NCI-H1694 (cell line): ENCODE data around the gene RAD52.
A peak's percentile ranks its signal among the peaks of the same experiment; 100 is the strongest.

Experiments
- DNase-seq: peaks from one replicate; lab custom pipeline; 2025; lab: John Stamatoyannopoulos, UW

Gene RAD52

GRCh38 chr12:913919-914698, 35.4 kb downstream of the RAD52 start:
- DNase-seq: no peak

GRCh38 chr12:912466-913235, 36.8 kb downstream of the RAD52 start:
- no peak for DNase-seq

- DNase-seq: no peak
These were observed 38.2 kb downstream of the RAD52 start for GRCh38 chr12:911191-911826.

- no peak for DNase-seq
These were observed 39.1 kb downstream of the RAD52 start for GRCh38 chr12:910416-910815.

GRCh38 chr12:909861-910260, 39.6 kb downstream of the RAD52 start:
- no peak for DNase-seq

GRCh38 chr12:907413-908185, 41.9 kb downstream of the RAD52 start:
- no peak for DNase-seq

- no peak for DNase-seq
These were observed 43.4 kb downstream of the RAD52 start for GRCh38 chr12:906062-906585.

GRCh38 chr12:905261-906031, 44.0 kb downstream of the RAD52 start:
- DNase-seq: no peak

- DNase-seq: no peak
These were observed 45.5 kb downstream of the RAD52 start for GRCh38 chr12:904010-904414.

GRCh38 chr12:903055-903454, 46.4 kb downstream of the RAD52 start:
- no peak for DNase-seq

- DNase-seq: no peak
These were observed 46.9 kb downstream of the RAD52 start for GRCh38 chr12:902581-902980.

- no peak for DNase-seq
These were observed 52.1 kb downstream of the RAD52 start for GRCh38 chr12:897386-897785.

- DNase-seq: no peak
These were observed 53.5 kb downstream of the RAD52 start for GRCh38 chr12:896031-896430.

GRCh38 chr12:894226-894625, 55.3 kb downstream of the RAD52 start:
- DNase-seq: no peak

- DNase-seq: no peak
These were observed 63.3 kb downstream of the RAD52 start for GRCh38 chr12:886206-886605.

GRCh38 chr12:885701-886100, 63.8 kb downstream of the RAD52 start:
- DNase-seq: no peak

GRCh38 chr12:884746-885414, 64.6 kb downstream of the RAD52 start:
- no peak for DNase-seq

GRCh38 chr12:880656-881055, 68.8 kb downstream of the RAD52 start:
- DNase-seq: no peak

- peak; percentile 96 for DNase-seq
These were observed 69.9 kb downstream of the RAD52 start for GRCh38 chr12:879641-880040.

- no peak for DNase-seq
These were observed 75.5 kb downstream of the RAD52 start for GRCh38 chr12:873954-874353.

- DNase-seq: no peak
These were observed 79.1 kb downstream of the RAD52 start for GRCh38 chr12:870378-870777.
